GM23248 (cell line): ENCODE measurements around the gene RAB43.

Experiments
- EZH2 ChIP-seq: fragments of 200-600 bp; sonication (generic); IDR thresholded peaks from 2 replicates; pipeline ENCODE4 v1.6.1; 2018; ENCODE audit warnings: antibody characterized with exemption, mild to moderate bottlenecking; ENCODE audit not compliant: insufficient read depth, poor library complexity, severe bottlenecking
- EZH2phosphoT487 ChIP-seq: fragments of 200-600 bp; sonication (generic); IDR thresholded peaks from 2 replicates; pipeline ENCODE4 v1.6.1; 2018; ENCODE audit warnings: antibody characterized with exemption, moderate library complexity, mild to moderate bottlenecking, low read depth; ENCODE audit not compliant: insufficient read depth

GRCh38 chr3:129040579-129041300, 80.9 kb downstream of the RAB43 start:
- TF ChIP-seq EZH2phosphoT487 (no peak), EZH2 (no peak)
